A172 (cell line): ENCODE measurements around the gene HHAT. TPM values are rescaled to one million over a fixed set of nuclear protein-coding genes. Genes with fewer than 3 reads are reported as not detected.

Source experiments
- DNase-seq: peaks from one replicate; pipeline ENCODE4 v3.0.0-alpha.2; 2015; ENCODE audit warnings: low spot score
- total RNA-seq: library from RNA; depleted of rRNA; stranded (reverse); fragments of >200 nt; shearing (Covaris generic); gene quantifications from 2 replicates; pipeline ENCODE4 v1.2.3, GENCODE V29; 2014

Gene HHAT
- total RNA-seq, 1 experiment from 2014 or later, result 10.7 TPM

DNA sequence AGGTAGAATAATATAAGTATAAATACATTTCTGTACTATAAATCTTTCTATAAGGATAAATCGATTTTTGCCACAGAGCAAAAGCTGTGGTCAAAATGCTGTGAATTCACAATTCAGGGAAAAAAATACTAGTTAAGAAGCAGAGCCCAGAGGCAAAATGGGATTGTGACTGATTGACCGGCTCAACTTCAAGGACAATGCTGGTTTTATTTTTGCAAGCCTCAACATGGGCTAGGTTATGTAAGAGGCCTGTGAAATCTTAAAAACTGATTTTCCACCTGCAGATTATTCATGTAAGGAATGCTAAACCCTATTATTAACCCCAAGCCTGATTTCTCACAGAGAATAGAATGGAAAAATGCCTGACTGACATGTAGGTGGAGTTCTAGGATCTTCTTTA, 155.1 kb downstream of the HHAT start:
- no peak for DNase-seq

DNA sequence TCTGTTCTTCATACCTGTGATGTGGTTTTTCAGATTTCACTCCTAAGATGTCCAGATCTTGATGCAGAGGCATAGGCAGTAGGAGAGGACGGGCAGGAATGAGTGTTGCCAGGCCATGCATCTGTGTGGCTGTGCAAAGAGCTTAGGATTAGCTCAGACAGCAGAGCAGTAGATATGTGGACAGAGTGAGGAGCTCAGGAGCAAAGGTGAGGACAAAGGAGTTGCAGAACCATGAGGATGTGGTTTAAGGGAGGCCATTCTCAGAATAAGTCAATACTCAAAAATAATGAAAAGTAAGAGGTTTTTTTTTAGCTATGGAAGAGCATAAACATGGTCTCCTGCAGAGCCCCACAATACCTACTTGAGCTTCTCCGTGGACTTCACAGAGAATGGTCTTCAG, 158.3 kb downstream of the HHAT start:
- no peak for DNase-seq

DNA sequence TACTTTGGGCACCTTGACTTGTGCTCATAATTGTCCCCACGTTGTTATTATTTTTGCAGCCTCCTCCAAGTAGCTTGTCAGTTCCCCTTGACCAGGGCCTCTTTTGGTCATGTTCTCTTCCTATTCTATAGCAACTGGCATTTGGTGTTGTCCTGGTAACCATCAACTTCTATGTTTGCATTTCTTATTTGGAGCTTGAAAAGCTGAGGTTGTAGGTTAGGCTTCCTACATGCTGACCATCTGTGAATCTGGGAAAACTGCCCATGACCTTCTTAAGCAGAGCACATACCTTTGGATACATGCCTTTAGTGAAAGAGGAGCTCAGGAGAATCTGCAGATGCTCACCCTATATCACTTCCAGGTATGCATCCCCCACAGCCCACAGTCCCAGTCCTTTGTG, 160.8 kb downstream of the HHAT start:
- DNase-seq, result no peak

- no peak for DNase-seq
Observed at GRCh38 chr1:210490781-210491180, 162.1 kb downstream of the HHAT start.

DNA sequence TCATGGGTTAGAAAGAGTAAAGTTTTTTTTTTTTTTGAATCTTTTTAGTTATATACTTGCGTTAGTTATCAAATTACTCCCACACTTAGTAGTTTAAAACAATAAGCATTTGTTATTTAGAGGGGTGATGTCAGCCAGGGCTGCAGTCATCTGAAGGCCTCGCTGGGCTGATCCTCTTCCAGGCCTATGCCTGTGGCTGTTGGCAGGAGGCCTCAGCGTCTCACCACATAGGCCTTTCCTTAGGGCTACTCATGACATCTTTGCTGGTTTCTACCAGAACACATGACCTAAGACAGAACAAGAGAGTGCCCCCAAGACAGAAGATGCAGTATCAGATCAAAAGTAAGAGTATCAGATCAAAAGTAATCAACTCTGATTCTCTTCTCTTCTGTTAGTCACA, 167.4 kb downstream of the HHAT start:
- peak; percentile 5 for DNase-seq

DNA sequence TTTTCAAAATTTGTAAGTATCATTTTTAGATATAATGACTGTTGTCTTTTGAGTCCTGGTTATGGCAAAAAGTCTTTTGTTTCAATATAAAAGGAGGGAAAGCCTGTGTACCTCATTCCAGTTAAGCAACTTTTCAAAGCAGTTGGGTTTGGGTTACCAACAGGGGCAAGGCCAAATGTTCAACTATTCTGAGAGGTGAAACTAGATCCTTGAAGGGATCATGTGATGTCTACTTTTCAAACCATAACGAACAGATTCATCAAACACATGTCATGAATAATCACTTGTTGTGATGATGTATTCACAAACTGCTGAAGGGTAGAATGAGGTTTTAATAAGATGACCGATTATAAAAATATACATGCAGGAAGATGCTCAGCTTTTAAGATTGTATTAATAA, 171.3 kb downstream of the HHAT start:
- DNase-seq, result no peak

GRCh38 chr1:210500831-210501230, 172.1 kb downstream of the HHAT start:
- DNase-seq, result no peak

GRCh38 chr1:210504286-210504685, 175.6 kb downstream of the HHAT start:
- DNase-seq, result no peak

DNA sequence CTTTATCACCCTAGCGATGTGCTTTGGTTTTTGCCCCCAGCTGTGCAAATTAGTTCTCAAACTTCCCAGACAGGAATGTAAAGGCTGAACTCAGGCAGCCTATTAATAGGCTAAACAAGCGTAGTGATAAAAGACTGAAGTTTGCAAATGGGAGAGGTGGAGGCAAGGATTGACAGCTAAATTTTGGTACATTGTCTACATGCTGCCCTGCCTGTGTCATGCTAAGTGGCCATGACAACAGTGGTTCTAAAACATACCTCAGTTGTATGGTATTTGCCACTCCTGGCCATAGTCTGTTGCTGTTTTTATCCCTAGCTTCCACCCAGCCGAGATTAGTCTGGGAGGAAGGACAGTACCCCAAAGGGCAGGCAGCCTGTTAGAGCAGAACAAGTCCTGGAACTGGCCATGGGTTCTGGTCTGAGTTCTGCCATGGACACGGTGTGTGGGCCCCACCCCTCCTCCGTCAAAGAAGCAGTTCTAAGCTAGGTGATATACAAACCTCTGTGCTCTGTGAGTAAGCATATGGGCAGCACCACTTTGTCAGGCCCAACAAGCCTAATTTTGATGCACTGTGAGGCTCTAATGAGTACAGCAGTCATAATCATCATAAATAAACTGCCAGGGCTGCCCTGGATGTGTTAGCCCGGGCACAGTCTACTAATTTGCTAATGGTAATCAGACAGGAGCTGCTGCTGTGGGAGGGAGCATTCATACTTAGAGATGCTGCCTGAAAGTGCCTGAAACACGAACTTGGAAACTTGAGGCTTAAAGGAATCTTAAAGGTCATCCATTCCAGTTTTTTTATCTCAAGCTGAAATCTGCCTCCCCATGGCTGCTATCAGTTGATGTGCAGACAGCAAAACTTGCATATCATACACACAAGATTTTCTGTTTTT, 177.1 kb downstream of the HHAT start:
- no peak for DNase-seq

DNA sequence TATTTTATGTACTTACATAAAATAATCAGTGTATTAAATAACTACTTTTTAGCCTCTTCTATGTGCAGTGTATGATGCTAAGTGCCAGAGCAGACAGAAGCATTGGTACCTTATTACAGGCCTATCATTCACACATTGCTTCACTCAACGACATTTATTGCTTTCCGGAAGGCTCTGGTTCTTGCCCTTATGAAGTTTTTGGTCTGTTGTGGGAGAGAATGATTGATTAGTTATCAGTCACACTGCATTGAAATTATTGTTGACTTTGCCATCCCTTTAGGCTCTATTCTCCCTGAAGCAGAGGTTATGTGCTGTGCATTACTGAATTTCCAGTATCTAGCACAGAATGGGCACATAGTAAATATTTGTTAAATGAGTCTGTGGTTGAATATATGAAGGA, 178.0 kb downstream of the HHAT start:
- DNase-seq, result no peak

DNA sequence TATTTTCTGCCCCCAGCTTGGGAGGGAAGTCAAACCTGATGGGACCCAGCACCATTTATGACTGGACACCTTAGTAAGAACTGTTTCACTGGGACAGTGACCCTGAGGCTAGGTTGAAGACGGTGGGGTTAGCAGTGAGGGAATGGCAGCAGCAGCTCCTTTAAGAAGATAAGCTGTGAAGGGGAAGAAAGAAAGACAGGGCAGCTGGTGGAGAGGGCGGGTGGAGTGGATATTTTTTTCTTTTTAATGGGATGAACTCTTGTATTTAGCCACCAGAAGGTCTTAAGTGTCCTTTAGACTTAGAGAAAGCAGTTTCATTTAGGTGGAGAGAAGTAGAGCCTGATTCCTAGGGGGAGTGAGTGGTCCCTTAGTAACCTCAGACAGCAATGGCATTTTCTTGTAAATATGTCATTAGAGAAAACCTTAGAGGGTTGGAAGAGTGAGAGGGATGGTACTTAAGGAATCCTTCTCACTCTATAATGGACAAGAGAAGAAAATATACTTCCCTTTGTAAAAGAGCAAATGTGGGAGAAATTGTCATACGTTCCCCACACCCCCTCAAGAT, 187.5 kb downstream of the HHAT start:
- DNase-seq, result no peak

DNA sequence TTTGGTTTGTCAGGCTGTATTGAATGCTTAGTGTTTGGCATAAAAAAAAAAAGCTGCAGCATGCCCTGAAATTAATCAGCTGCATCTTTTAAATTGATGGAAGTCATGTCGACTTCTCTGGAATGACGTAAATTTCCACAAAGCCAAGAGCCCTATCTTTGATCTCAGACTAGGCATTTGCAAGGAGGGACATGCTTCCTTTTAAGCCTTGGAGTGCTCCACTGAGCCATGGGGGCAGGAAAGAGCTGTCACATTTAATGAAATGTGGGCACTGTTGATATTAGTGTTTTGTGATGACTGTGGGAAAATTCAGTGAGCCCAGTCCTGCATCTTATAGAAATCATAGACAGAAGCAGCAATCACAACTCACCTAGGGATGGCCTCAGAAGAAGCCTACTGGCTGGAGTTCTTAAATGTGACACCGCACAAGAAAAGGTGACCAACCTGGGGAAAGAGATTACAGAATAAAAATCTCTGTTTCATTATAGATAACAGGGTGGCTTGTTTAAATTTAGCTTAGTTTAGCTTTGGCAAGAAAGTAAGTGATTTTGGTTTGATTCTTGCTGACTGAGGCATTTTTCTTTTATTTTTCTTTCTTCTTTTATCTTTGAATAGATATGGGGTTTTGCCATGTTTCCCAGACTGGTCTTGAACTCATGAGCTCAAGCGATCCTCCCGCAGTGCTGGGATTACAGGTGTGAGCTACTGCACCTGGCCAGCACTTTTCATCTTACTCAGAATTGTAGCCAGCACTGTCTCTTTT, 188.2 kb downstream of the HHAT start:
- no peak for DNase-seq

GRCh38 chr1:210523830-210524229, 195.1 kb downstream of the HHAT start:
- no peak for DNase-seq

GRCh38 chr1:210525716-210526454, 197.2 kb downstream of the HHAT start:
- no peak for DNase-seq

- peak; percentile 51 for DNase-seq
Observed at GRCh38 chr1:210527091-210527490, 198.4 kb downstream of the HHAT start.

DNA sequence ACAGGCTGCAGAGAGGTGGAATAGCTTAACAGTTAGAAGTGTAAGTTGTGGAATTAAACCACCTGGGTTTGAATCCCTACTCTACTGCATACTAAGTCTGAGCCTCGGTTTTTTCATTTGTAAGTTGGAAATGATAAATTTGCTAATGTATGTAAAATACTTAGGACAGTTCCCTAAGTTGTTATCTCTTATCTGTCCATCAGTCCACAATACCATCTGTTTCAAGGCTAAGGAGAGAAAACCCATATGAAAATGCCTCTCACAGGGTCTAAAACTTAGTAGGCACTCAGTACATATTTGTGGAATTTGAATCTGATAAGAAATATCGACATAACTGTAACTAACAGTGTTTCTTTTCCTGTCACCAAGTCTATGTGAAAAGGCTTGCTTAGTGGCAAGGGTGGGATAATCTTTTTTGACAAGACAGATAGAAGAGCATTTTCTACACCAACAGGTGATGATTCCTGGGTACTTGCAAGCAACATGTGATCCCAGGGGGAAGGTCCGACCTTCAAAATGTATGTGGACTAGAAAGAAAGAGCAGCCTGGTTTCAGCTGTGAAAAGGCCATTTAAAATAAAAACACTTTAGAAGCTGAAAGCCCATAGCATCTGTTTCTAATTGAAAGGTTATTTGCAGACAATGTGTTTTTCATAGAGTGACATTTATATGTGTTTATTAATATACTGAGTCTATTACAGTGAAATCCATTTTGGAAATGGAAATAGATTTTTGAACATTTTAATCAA, 202.9 kb downstream of the HHAT start:
- no peak for DNase-seq

DNA sequence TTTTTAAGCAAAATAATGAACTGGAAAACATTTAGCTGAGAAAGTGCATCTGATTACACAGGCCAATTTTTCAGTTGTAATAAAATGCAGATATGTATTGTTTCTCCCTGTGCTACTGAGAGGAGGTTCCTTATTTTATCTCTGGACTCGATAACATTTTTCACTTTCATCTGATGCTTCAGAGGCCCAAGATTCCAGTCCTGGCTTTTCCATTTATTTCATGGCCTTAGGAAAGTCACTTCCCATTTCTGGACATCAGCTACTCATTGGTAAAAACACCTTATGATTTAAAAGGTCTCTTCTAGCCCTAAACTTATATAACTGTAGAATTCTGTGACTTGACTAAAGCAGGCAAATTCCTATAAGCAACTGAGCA, 203.5 kb downstream of the HHAT start:
- DNase-seq, result no peak

DNA sequence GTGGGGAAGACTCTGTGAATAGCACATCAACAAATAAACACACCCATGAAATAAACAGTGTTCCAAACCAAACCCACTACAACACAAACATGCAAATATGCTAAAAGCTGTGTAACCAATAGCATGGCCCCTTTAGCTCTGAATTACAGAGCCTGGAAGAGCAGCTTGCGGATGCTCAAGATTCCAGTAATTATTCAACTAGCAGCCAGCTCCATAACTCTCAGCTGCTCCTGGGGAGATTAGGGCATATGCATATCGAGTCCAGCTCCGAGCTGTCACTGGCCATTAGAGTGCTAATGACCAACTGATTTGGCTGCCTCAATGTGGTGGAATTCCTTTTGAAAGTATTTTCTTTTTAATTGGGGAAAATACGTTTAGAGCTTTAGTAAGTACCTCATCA, 207.1 kb downstream of the HHAT start:
- DNase-seq, result no peak

GRCh38 chr1:210536254-210536961, 207.7 kb downstream of the HHAT start:
- no peak for DNase-seq

DNA sequence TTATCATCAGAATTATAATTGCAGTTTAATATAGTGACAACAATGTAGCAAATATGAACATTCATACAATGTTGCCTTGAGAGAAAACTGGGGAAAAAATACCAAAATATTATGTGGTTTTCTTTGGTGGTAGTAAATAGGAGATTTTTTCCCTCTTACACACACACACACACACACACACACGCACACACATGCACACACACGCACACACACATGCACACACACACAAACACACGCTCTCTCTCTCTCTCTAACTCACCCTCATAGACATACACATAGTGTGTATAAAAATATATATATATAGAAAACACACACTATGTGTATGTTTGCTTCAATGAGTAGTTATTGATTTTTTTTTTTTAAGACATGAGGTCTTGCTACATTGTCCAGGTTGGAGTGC, 211.6 kb downstream of the HHAT start:
- no peak for DNase-seq
